HEK293 (cell line): Measurements from ENCODE around the gene FIGNL2.

Experiments used
- ZBTB21 ChIP-seq: fragments of 450-650 bp; formaldehyde crosslinking; IDR thresholded peaks from 2 replicates; pipeline ENCODE4 v1.5.1; 2017; ENCODE audit warnings: missing biosample characterization, missing genetic modification characterization
- ZNF121 ChIP-seq: fragments of 450-650 bp; formaldehyde crosslinking; IDR thresholded peaks from 2 replicates; pipeline ENCODE4 v1.5.1; 2016; ENCODE audit warnings: missing biosample characterization, missing genetic modification characterization
- ZNF19 ChIP-seq: fragments of 450-650 bp; formaldehyde crosslinking; IDR thresholded peaks from 2 replicates; pipeline ENCODE4; 2016; ENCODE audit warnings: missing biosample characterization, missing genetic modification characterization, low read depth
- ZNF311 ChIP-seq: fragments of 450-650 bp; formaldehyde crosslinking; IDR thresholded peaks from 2 replicates; pipeline ENCODE4 v1.5.1; 2017; ENCODE audit warnings: missing biosample characterization, missing genetic modification characterization, borderline replicate concordance
- ZNF416 ChIP-seq: fragments of 450-650 bp; formaldehyde crosslinking; IDR thresholded peaks from 2 replicates; pipeline ENCODE4 v1.5.1; 2016; ENCODE audit warnings: missing biosample characterization, missing genetic modification characterization
- ZNF571 ChIP-seq: fragments of 450-650 bp; formaldehyde crosslinking; IDR thresholded peaks from 2 replicates; pipeline ENCODE4 v1.5.0; 2017; ENCODE audit warnings: missing biosample characterization, missing genetic modification characterization
- TF ChIP-seq, protein P1 (sequence below): fragments of 450-650 bp; formaldehyde crosslinking; IDR thresholded peaks from 2 replicates; pipeline ENCODE4 v1.5.1; 2016; ENCODE audit warnings: missing biosample characterization, missing genetic modification characterization
- TF ChIP-seq, protein P2 (sequence below): fragments of 450-650 bp; formaldehyde crosslinking; IDR thresholded peaks from 2 replicates; pipeline ENCODE4 v1.5.1; 2017; ENCODE audit warnings: missing biosample characterization, mild to moderate bottlenecking, missing genetic modification characterization, moderate library complexity
- TF ChIP-seq, protein P3 (sequence below): fragments of 450-650 bp; formaldehyde crosslinking; IDR thresholded peaks from 2 replicates; pipeline ENCODE4 v1.5.0; 2017; ENCODE audit warnings: missing biosample characterization, missing genetic modification characterization, borderline replicate concordance
- TF ChIP-seq, protein P4 (sequence below): fragments of 450-650 bp; formaldehyde crosslinking; IDR thresholded peaks from 2 replicates; pipeline ENCODE4 v1.5.1; 2016; ENCODE audit warnings: missing biosample characterization, missing genetic modification characterization

GRCh38 chr12:51826881-51827280, 21.6 kb downstream of the FIGNL2 start:
- TF ChIP-seq, protein P1, sequence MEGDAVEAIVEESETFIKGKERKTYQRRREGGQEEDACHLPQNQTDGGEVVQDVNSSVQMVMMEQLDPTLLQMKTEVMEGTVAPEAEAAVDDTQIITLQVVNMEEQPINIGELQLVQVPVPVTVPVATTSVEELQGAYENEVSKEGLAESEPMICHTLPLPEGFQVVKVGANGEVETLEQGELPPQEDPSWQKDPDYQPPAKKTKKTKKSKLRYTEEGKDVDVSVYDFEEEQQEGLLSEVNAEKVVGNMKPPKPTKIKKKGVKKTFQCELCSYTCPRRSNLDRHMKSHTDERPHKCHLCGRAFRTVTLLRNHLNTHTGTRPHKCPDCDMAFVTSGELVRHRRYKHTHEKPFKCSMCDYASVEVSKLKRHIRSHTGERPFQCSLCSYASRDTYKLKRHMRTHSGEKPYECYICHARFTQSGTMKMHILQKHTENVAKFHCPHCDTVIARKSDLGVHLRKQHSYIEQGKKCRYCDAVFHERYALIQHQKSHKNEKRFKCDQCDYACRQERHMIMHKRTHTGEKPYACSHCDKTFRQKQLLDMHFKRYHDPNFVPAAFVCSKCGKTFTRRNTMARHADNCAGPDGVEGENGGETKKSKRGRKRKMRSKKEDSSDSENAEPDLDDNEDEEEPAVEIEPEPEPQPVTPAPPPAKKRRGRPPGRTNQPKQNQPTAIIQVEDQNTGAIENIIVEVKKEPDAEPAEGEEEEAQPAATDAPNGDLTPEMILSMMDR: no peak
- no peak for TF ChIP-seq ZNF311 (tag by site-specific recombination)
- TF ChIP-seq, protein P2, sequence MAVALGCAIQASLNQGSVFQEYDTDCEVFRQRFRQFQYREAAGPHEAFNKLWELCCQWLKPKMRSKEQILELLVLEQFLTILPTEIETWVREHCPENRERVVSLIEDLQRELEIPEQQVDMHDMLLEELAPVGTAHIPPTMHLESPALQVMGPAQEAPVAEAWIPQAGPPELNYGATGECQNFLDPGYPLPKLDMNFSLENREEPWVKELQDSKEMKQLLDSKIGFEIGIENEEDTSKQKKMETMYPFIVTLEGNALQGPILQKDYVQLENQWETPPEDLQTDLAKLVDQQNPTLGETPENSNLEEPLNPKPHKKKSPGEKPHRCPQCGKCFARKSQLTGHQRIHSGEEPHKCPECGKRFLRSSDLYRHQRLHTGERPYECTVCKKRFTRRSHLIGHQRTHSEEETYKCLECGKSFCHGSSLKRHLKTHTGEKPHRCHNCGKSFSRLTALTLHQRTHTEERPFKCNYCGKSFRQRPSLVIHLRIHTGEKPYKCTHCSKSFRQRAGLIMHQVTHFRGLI (tag by site-specific recombination): no peak
- TF ChIP-seq ZNF19 (tag by site-specific recombination): no peak
- no peak for TF ChIP-seq ZNF416 (tag by site-specific recombination)
- no peak for TF ChIP-seq ZNF571 (tag by site-specific recombination)
- TF ChIP-seq, protein P3, sequence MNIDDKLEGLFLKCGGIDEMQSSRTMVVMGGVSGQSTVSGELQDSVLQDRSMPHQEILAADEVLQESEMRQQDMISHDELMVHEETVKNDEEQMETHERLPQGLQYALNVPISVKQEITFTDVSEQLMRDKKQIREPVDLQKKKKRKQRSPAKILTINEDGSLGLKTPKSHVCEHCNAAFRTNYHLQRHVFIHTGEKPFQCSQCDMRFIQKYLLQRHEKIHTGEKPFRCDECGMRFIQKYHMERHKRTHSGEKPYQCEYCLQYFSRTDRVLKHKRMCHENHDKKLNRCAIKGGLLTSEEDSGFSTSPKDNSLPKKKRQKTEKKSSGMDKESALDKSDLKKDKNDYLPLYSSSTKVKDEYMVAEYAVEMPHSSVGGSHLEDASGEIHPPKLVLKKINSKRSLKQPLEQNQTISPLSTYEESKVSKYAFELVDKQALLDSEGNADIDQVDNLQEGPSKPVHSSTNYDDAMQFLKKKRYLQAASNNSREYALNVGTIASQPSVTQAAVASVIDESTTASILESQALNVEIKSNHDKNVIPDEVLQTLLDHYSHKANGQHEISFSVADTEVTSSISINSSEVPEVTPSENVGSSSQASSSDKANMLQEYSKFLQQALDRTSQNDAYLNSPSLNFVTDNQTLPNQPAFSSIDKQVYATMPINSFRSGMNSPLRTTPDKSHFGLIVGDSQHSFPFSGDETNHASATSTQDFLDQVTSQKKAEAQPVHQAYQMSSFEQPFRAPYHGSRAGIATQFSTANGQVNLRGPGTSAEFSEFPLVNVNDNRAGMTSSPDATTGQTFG: no peak
- no peak for TF ChIP-seq ZBTB21 (tag by site-specific recombination)
- no peak for TF ChIP-seq ZNF121
- TF ChIP-seq, protein P4, sequence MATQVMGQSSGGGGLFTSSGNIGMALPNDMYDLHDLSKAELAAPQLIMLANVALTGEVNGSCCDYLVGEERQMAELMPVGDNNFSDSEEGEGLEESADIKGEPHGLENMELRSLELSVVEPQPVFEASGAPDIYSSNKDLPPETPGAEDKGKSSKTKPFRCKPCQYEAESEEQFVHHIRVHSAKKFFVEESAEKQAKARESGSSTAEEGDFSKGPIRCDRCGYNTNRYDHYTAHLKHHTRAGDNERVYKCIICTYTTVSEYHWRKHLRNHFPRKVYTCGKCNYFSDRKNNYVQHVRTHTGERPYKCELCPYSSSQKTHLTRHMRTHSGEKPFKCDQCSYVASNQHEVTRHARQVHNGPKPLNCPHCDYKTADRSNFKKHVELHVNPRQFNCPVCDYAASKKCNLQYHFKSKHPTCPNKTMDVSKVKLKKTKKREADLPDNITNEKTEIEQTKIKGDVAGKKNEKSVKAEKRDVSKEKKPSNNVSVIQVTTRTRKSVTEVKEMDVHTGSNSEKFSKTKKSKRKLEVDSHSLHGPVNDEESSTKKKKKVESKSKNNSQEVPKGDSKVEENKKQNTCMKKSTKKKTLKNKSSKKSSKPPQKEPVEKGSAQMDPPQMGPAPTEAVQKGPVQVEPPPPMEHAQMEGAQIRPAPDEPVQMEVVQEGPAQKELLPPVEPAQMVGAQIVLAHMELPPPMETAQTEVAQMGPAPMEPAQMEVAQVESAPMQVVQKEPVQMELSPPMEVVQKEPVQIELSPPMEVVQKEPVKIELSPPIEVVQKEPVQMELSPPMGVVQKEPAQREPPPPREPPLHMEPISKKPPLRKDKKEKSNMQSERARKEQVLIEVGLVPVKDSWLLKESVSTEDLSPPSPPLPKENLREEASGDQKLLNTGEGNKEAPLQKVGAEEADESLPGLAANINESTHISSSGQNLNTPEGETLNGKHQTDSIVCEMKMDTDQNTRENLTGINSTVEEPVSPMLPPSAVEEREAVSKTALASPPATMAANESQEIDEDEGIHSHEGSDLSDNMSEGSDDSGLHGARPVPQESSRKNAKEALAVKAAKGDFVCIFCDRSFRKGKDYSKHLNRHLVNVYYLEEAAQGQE (tag by site-specific recombination): no peak
